GM12878 (cell line): Measurements from ENCODE around the gene SLC17A2. TPM values are rescaled to one million over a fixed set of nuclear protein-coding genes. Genes with fewer than 3 reads are reported as not detected.

Source experiments
- ATAC-seq: fragments of 200-7000 bp; cut with Tn5 transposase; 3 replicates; pipeline ENCODE4 v1.9.1; 2020; ENCODE audit warnings: mild to moderate bottlenecking, moderate library complexity
- BruUV-seq: library from RNA; stranded (reverse); fragments of 400-500 nt; replicated peaks from 2 replicates; lab custom pipeline; 2021; lab: Mats Ljungman, UMichigan
- CTCF ChIA-PET: fragments of 300-600 bp; sonication (Branson Sonifier 250); formaldehyde crosslinking; extraction: SDS; loops from one replicate; lab custom pipeline; 2021; ENCODE audit warnings: inconsistent platforms; lab: Yijun Ruan, JAX
- POLR2A ChIA-PET: fragments of 350-600 bp; formaldehyde crosslinking; extraction: SDS; loops from one replicate; lab custom pipeline; 2021; ENCODE audit warnings: inconsistent platforms; lab: Charles Lee
- RAD21 ChIA-PET: fragments of 300-600 bp; sonication (Branson Sonifier 250); formaldehyde crosslinking; loops from one replicate; lab custom pipeline; 2023; ENCODE audit warnings: antibody characterized with exemption; ENCODE audit not compliant: unreplicated experiment; lab: Charles Lee
- SMC1A ChIA-PET: fragments of 300-600 bp; sonication (Branson Sonifier 250); formaldehyde crosslinking; loops from one replicate; lab custom pipeline; 2023; ENCODE audit not compliant: unreplicated experiment, uncharacterized antibody; lab: Charles Lee
- DNase-seq: peaks from one replicate; pipeline ENCODE4 v3.0.0-alpha.2; 2011; ENCODE audit warnings: low read depth, low spot score
- FAIRE-seq: peaks from 3 replicates; lab custom pipeline; 2011; peaks lifted over from hg19 to GRCh38; lab: Jason Lieb, UNC
- H2AFZ ChIP-seq: 2 replicates; pipeline ENCODE4 v1.6.0; 2011; ENCODE audit warnings: low read depth, low read length, control low read depth; ENCODE audit not compliant: control insufficient read depth
- H3K27ac ChIP-seq: 2 replicates; pipeline ENCODE4 v1.5.1; 2011; ENCODE audit warnings: control low read depth; ENCODE audit not compliant: control insufficient read depth, insufficient read depth
- H3K27me3 ChIP-seq, 2 experiments: replicated peaks in 1 of 2; 2 replicates each; pipeline versions ENCODE4 v1.6.0 to v1.6.1; 2011; ENCODE audit warnings: low read length in 1 of 2; ENCODE audit not compliant: control insufficient read depth in 2 of 2, insufficient read depth in 2 of 2
- H3K36me3 ChIP-seq, 2 experiments: 2 replicates each; pipeline ENCODE4 v1.5.1; 2011; ENCODE audit warnings: low read length in 1 of 2; ENCODE audit not compliant: control insufficient read depth in 2 of 2, insufficient read depth in 2 of 2
- H3K4me1 ChIP-seq: 2 replicates; pipeline ENCODE4 v1.6.1; 2011; ENCODE audit warnings: mild to moderate bottlenecking, low read length, moderate library complexity, mixed read lengths; ENCODE audit not compliant: control insufficient read depth, insufficient read depth
- H3K4me2 ChIP-seq: 2 replicates; pipeline ENCODE4 v1.6.0; 2011; ENCODE audit warnings: control low read depth; ENCODE audit not compliant: control insufficient read depth, insufficient read depth
- H3K4me3 ChIP-seq: fragments of 200-600 bp; sonication (generic); 2 replicates; pipeline ENCODE4 v1.5.1; 2016
- H3K79me2 ChIP-seq: 2 replicates; pipeline ENCODE4 v1.6.0; 2011; ENCODE audit warnings: low read length; ENCODE audit not compliant: control insufficient read depth, insufficient read depth
- H3K9ac ChIP-seq: 2 replicates; pipeline ENCODE4 v1.8.0; 2011; ENCODE audit warnings: low read length, control low read depth, mixed read lengths; ENCODE audit not compliant: control insufficient read depth, insufficient read depth
- H3K9me3 ChIP-seq: replicated peaks from 3 replicates; pipeline ENCODE4 v1.5.1; 2011; ENCODE audit warnings: mild to moderate bottlenecking, low read length; ENCODE audit not compliant: control insufficient read depth, insufficient read depth
- H4K20me1 ChIP-seq: 2 replicates; pipeline ENCODE4 v1.6.0; 2011; ENCODE audit not compliant: control insufficient read depth, insufficient read depth
- CEBPZ ChIP-seq: fragments of 150-350 bp; IDR thresholded peaks from 2 replicates; pipeline ENCODE4 v1.6.1; 2016; ENCODE audit warnings: low read depth, low read length
- CHD1 ChIP-seq: IDR thresholded peaks from 2 replicates; pipeline ENCODE4 v1.6.1; 2012; ENCODE audit warnings: low read depth, low read length, improper control_type of control experiment
- CHD2 ChIP-seq: IDR thresholded peaks from 2 replicates; pipeline ENCODE4 v1.6.1; 2011; ENCODE audit warnings: low read depth, low read length, improper control_type of control experiment, borderline replicate concordance
- E2F4 ChIP-seq: IDR thresholded peaks from 2 replicates; pipeline ENCODE4 v1.6.1; 2012; ENCODE audit warnings: low read depth, low read length, improper control_type of control experiment
- KAT2A ChIP-seq: conservative IDR thresholded peaks from 2 replicates; pipeline ENCODE4 v1.6.1; 2011; ENCODE audit warnings: low read depth, low read length; ENCODE audit not compliant: control insufficient read depth
- NR2C2 ChIP-seq: IDR thresholded peaks from 2 replicates; pipeline ENCODE4 v1.6.1; 2011; ENCODE audit warnings: borderline replicate concordance, low read depth; ENCODE audit not compliant: control insufficient read depth, insufficient read length
- ZNF217 ChIP-seq: fragments of 450-650 bp; IDR thresholded peaks from 2 replicates; pipeline ENCODE4 v1.6.1; 2017; ENCODE audit warnings: antibody characterized with exemption, mild to moderate bottlenecking
- ZNF687 ChIP-seq: fragments of 450-650 bp; IDR thresholded peaks from 2 replicates; pipeline ENCODE4 v1.6.1; 2017; ENCODE audit warnings: mild to moderate bottlenecking, moderate library complexity
- WGBS: methylation state at CpG from one replicate; pipeline ENCODE4 v1.1.6; 2016; ENCODE audit warnings: low lambda C conversion rate; ENCODE audit not compliant: insufficient replicate concordance, insufficient coverage; ENCODE audit errors: missing lambda C conversion rate; 5-methylcytosine and 5-hydroxymethylcytosine counted together
- in situ Hi-C: fragments of 300-500 bp; cut with MboI; formaldehyde crosslinking; loops from 9 replicates; pipeline ENCODE4 v1.14.3; 2018; ENCODE audit warnings: mixed read lengths
- intact Hi-C: fragments of 100-400 bp; cut with micrococcal nuclease; formaldehyde crosslinking; loops from one replicate; pipeline ENCODE4 v1.14.2; 2022; ENCODE audit not compliant: unreplicated experiment
- polyA plus RNA-seq, 11 experiments: library from polyadenylated mRNA; depleted of rRNA in 4 of 11; unstranded in 6 of 11; stranded (reverse) in 5 of 11; fragments of >200 nt; fragmentation: Nextera tagmentation in 4 of 11; fragmentation: Illumina TruSeq in 1 of 11; extraction: Ambion mirVana in 4 of 11; extraction: Trizol in 1 of 11; gene quantifications; 1 replicate in 1 of 11; 2 replicates in 10 of 11; pipeline versions ENCODE4 v1.2.1 to v1.2.3, GENCODE V29; 2011 to 2016; ENCODE audit warnings: inconsistent platforms in 2 of 11, missing spikeins in 2 of 11, low read depth in 1 of 11
- total RNA-seq, 4 experiments: library from RNA; depleted of rRNA in 3 of 4; stranded (reverse); fragments of >200 nt in 3 of 4; fragmentation: Illumina TruSeq in 1 of 4; extraction: Trizol in 1 of 4; gene quantifications; 2 replicates each; pipeline versions ENCODE4 v1.2.1 to v1.2.3, GENCODE V29; 2013 to 2021

Gene SLC17A2
- total and polyA plus RNA-seq, 10 of the 15 experiments (the other 5 are each of a cell fraction or from before 2014, with no cell fraction given): not detected

- no peak for TF ChIP-seq CEBPZ
Observed at GRCh38 chr6:25961619-25962148, 31.2 kb upstream of the SLC17A2 start (continued).

- H3K9ac ChIP-seq: no peak overlapping the region
- SMC1A ChIA-PET: interaction anchor here (1.0 to 2.5 kb wide), 4 partner anchors 11 to 174 kb away, joined by 3 to 6 read pairs (median 4); no protein-coding TSS in a partner anchor
- peak overlapping the region; percentile 1; the same call in 1 of the 2 replicates for H2AFZ ChIP-seq
- no peak overlapping the region for H3K4me3 ChIP-seq
- RAD21 ChIA-PET: interaction anchor here (1.2 kb wide), 1 partner anchor 61 kb away, joined by 3 read pairs; a partner anchor contains a TSS
- H4K20me1 ChIP-seq: no peaks in the 10 kb centered on the region
- 32% methylated on average over 3 of the region's 3 CpGs for WGBS
- CTCF ChIA-PET: interaction anchor here (1.1 to 5.3 kb wide), 6 partner anchors 10 to 242 kb away, joined by 3 to 62 read pairs (median 8); no protein-coding TSS in a partner anchor
- ATAC-seq: no peak
- BruUV-seq: no TSS peak
- peaks cover 21% of the 10 kb centered on the region for H3K4me1 ChIP-seq
- H3K36me3 ChIP-seq: peaks cover 0 to 6% of the 10 kb centered on the region in 2 experiments; a peak in 1 of 4 replicates
- H3K79me2 ChIP-seq: peaks cover 29% of the 10 kb centered on the region
- in situ Hi-C loops: no loop called here
- DNase-seq: no peak
- H3K27me3 ChIP-seq: no peaks in the 10 kb centered on the region
- TF ChIP-seq ZNF217 (no peak), ZNF687 (no peak), CHD1 (no peak), E2F4 (no peak), CHD2 (no peak), KAT2A (no peak), NR2C2 (no peak)
- POLR2A ChIA-PET: interaction anchor here (2.2 to 3.5 kb wide), 3 partner anchors 32 to 65 kb away, joined by 6 to 27 read pairs (median 13); a partner anchor contains a TSS
- H3K4me2 ChIP-seq: peak overlapping the region; percentile 21; the same call in 1 of the 2 replicates
- H3K27ac ChIP-seq: no peak overlapping the region
- FAIRE-seq: no peak
- H3K9me3 ChIP-seq: peaks cover 2% of the 10 kb centered on the region; the same call in 2 of the 3 replicates
- intact Hi-C loops: no loop called here
Observed at GRCh38 chr6:25960734-25961133, 30.2 kb upstream of the SLC17A2 start.
